MM.1S (cell line): ENCODE data around the gene PDE11A.

Experiments used
- CTCF ChIP-seq: fragments of 300-600 bp; sonication (generic); IDR thresholded peaks from 2 replicates; pipeline ENCODE4 v1.5.1; 2016; ENCODE audit warnings: antibody characterized with exemption, low read length, mixed read lengths
- EZH2 ChIP-seq: fragments of 300-600 bp; sonication (generic); optimal IDR thresholded peaks from 2 replicates; pipeline ENCODE3; 2017; ENCODE audit warnings: low read depth, mild to moderate bottlenecking, antibody characterized with exemption, low read length, mixed read lengths
- EZH2phosphoT487 ChIP-seq: fragments of 300-600 bp; sonication (generic); IDR thresholded peaks from 2 replicates; pipeline ENCODE4 v1.6.1; 2018; ENCODE audit warnings: antibody characterized with exemption, low read length

GRCh38 chr2:178075006-178075326 is 2.4 kb upstream of the PDE11A start:
- no peak for TF ChIP-seq CTCF
- no peak for TF ChIP-seq EZH2
- no peak for TF ChIP-seq EZH2phosphoT487
